GM18909 (cell line): ENCODE measurements around the gene NFE2L1.
"Not testable (repeated sequence)": the region's sequence is repeated elsewhere in the genome, so short reads cannot be mapped to it uniquely, and the experiment has no call there.

Experiments
- ATAC-seq: cut with Tn5 transposase; IDR thresholded peaks from one replicate; pipeline ENCODE4 v1.9.1; 2021; ENCODE audit warnings: mild to moderate bottlenecking; ENCODE audit not compliant: unreplicated experiment, poor library complexity

The NFE2L1 gene

GRCh38 chr17:48023400-48024148, 24.6 kb upstream of the NFE2L1 start:
- ATAC-seq: no peak

- no peak for ATAC-seq
Observed at GRCh38 chr17:48024149-48025039, 23.8 kb upstream of the NFE2L1 start.

- ATAC-seq: peak; percentile 82
Observed at GRCh38 chr17:48025040-48025903, 22.9 kb upstream of the NFE2L1 start.

- no peak for ATAC-seq
Observed at GRCh38 chr17:48025904-48026501, 22.2 kb upstream of the NFE2L1 start.

GRCh38 chr17:48026502-48027321, 21.4 kb upstream of the NFE2L1 start:
- ATAC-seq: peak; percentile 37

- no peak for ATAC-seq
Observed at GRCh38 chr17:48027322-48027981, 20.7 kb upstream of the NFE2L1 start.

GRCh38 chr17:48028736-48029135, 19.4 kb upstream of the NFE2L1 start:
- no peak for ATAC-seq

GRCh38 chr17:48030531-48030930, 17.6 kb upstream of the NFE2L1 start:
- ATAC-seq: no peak

- no peak for ATAC-seq
Observed at GRCh38 chr17:48031966-48032365, 16.2 kb upstream of the NFE2L1 start.

- ATAC-seq: not testable (repeated sequence)
Observed at GRCh38 chr17:48034734-48035133, 13.4 kb upstream of the NFE2L1 start.

GRCh38 chr17:48036693-48037035, 11.5 kb upstream of the NFE2L1 start:
- ATAC-seq: no peak

- peak; percentile 50 for ATAC-seq
Observed at GRCh38 chr17:48037036-48037837, 10.9 kb upstream of the NFE2L1 start, which contains the start of gene COPZ2. TSS of gene COPZ2 (minus strand) at chr17:48037797. CDS start at chr17:48037777, 20 bp downstream.

- ATAC-seq: no peak
Observed at GRCh38 chr17:48037838-48038323, 10.3 kb upstream of the NFE2L1 start.

- ATAC-seq: no peak
Observed at GRCh38 chr17:48038687-48039086, 9.5 kb upstream of the NFE2L1 start.

- no peak for ATAC-seq
Observed at GRCh38 chr17:48043176-48043575, 5.0 kb upstream of the NFE2L1 start.

GRCh38 chr17:48044851-48045250, 3.3 kb upstream of the NFE2L1 start:
- no peak for ATAC-seq

- ATAC-seq: no peak
Observed at GRCh38 chr17:48045316-48046001, 2.7 kb upstream of the NFE2L1 start.
